HG02885 (cell line): ENCODE measurements around the gene ATXN7.

Experiments used
- ATAC-seq: cut with Tn5 transposase; IDR thresholded peaks from one replicate; pipeline ENCODE4 v1.9.1; 2021; ENCODE audit warnings: mild to moderate bottlenecking; ENCODE audit not compliant: unreplicated experiment, poor library complexity

ATXN7 gene

GRCh38 chr3:63932509-63933212 lies 69.0 kb downstream of the ATXN7 start:
- no peak for ATAC-seq

DNA sequence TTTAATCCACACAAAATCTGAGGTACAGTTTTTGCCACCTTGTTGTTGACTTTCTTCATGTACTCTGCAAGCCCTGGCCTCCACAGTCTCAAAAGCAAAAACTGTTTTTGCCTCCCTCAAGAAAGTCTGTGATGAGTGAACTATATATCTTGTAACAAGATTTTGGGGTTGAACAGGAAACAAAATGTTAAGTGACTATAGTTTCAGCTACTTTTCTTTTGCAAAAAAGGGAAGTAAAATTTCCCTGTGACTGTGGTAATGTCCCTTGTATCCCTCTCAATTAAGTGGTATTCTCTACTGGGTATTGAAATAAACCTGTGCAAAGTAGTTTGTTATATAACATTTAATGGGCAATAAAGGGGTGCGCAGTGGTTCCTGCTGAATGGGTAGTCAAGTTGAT lies 69.8 kb downstream of the ATXN7 start:
- peak; percentile 67 for ATAC-seq

- ATAC-seq: no peak
These were observed 70.6 kb downstream of the ATXN7 start for GRCh38 chr3:63934041-63934866.

- no peak for ATAC-seq
These were observed 73.3 kb downstream of the ATXN7 start for GRCh38 chr3:63936925-63937324.

DNA sequence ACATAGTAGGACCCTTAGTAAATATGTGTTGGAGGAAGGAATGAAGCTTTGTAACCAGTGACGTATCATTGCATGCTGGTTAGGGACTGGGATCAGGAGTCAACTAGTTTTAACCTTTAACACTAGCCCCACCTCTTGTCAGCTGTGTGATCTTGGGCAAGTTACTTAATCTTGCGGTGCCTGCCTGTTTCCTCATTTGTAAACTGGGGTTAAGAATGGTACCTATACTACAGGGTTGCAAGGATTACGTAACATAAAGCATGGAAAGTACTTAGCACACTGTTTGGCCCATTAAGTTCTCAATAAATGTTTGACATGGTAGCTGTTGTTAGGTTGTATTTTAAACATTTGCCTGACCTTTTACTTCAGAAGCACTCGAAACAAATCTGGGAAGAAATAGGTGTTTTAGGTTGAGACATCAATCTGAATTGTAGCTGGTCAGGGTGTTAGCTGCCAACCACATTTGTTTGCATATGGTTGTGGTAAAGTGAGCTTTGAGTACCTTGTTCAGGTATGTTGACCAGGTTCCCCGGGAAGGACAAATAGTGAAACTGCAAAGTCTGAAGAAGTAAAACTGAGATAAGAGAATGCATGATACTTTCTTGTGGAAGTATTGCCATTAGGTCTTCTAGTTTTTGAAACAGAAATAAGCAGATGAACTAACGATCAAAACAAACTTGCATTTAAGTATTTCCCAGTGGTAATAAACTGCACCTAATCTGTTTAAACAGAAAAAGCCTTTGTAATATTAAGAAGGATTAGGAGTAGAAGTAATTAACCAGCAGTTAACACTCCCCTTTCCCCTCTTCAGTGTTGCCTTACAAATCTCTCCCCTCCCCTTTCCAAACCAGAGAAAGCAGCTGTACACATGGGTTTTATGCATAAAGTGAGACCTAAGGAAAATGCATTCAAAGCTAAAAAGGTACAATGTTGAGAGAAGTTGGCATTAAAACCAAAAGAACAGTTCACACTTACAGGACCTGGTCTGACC lies 74.3 kb downstream of the ATXN7 start:
- peak; percentile 69 for ATAC-seq

DNA sequence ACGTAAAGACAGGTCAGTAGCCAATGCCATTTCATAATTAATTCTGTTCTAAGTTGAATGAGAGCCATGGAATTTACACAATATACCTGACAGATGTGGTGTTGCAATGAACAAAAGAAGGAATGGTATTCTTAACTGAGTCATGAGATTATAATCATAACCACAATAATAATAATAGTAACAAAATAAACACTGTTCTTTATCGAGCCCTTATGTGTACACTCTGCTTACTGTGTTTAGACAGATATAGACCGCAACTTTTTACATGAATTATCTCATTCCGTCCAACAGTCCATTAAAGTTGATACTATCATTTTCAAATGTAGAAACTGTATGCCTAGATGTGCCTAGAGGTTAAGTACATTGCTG lies 76.7 kb downstream of the ATXN7 start:
- no peak for ATAC-seq

GRCh38 chr3:63942528-63942927 lies 78.9 kb downstream of the ATXN7 start:
- no peak for ATAC-seq

DNA sequence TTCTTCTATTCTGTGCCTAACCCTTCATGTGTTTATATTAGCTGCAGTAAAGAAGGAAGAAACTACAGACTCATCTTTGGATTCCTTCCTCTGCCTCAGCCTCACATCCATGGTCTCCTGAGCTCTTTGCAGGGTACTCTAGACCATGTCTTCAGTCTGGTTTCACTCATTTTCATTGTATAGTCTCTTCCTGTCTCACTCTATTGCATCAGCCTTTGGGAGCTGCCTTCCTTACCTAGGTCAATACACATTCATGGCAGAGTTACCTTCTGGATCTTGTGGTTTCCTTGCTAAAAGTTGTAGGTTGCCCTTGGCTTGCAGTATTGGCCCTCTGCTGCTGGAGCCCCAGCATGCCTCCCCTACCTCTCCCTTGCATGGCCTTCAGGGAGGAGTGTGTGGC lies 80.0 kb downstream of the ATXN7 start:
- no peak for ATAC-seq

DNA sequence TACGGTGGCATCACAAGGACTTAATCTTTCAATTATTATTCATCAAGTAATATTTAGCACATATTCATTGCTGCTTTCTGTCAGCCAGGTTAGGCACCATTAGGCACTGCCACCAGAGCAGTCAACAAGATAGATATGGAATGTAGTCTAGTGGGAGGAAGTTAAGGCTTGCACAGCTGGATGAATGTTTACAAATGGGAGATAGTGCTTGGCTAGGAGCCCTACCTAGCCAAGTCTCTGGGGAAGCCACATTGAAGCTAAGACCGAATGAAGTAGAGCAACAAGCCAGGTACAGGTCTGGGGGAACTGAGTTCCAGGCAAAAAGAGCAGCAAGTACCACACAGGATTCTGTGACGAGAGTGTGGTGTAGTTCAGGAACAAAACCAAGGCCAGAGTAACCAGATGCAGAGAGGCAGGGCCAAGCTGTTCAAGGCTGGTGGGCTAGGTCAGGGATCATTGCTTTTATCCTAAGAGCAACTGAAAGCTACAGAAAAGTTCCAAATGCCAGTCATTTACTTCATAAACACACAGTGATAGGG lies 82.0 kb downstream of the ATXN7 start:
- no peak for ATAC-seq

- no peak for ATAC-seq
These were observed 83.1 kb downstream of the ATXN7 start for GRCh38 chr3:63946753-63947152.

- no peak for ATAC-seq
These were observed 83.9 kb downstream of the ATXN7 start for GRCh38 chr3:63947594-63947993.

DNA sequence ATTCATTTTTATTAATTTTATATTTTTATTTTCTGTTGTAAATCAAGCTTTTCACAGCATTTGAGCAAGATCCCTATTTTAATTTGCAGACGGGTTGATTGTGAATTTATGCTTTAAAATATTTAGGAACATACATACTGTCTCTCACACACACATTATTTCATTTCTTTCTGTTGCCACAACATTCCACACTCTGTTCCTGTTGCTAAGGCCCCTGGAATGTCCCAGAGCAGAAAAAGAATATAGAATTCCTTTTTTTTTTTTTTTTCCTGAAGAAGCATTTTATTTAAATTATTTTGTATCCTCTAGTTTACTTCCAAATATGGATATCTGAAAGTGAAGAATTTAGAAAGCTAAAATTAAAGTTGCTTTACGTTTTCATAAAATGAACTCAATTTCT lies 85.3 kb downstream of the ATXN7 start:
- ATAC-seq: no peak

DNA sequence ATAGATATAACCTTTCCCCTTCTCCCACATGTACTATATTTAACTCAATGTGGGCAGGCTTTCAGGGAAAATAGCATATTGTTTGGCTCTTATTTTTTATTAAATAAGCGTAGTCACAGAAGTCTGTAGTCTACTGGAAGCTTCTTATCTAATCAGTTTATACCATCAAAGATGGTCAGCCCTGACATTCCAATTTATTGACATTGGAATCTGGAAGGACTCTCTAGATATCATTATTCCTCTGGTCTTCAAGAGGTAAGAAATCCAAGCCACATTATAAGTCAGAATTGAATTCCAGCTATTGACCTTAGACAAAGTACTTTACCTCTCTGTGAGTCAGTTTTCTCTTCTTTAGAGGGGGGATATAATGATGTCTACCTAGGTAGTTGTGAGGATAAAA lies 87.0 kb downstream of the ATXN7 start:
- ATAC-seq: no peak

DNA sequence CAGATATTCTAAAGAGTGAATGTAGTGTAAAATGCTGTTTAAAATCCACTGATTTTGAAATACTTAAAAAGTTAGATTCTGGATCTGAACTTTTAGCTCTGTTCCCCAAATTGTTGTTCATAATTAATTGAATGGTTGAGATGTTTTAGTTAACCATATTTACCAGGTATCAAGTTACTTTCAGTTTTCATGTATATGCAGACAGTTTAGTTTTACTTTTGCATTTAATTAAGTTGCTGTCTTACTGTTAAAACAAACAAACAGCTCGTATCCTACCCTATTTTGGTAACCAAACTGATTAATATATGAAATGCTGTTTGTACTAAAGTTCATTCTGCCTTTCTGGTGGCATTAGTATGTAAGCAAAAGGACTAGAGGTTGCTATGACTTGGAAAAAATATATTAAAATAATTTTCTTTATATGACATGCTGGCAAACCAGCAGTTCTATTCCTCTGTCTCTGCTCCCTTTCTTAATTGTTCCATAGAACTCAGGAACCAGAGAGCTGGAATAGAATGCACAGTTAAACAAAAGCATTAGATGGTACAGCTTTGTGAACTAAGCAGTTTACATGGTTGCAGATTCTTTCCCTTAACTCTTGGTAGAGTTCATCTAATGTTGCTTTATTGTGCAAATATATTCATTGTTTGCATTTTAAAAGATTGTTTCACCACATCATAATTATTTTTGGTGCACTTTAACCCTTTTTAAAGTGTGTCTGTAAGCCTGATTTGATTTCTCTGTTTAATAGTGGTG lies 88.0 kb downstream of the ATXN7 start:
- peak; percentile 53 for ATAC-seq

DNA sequence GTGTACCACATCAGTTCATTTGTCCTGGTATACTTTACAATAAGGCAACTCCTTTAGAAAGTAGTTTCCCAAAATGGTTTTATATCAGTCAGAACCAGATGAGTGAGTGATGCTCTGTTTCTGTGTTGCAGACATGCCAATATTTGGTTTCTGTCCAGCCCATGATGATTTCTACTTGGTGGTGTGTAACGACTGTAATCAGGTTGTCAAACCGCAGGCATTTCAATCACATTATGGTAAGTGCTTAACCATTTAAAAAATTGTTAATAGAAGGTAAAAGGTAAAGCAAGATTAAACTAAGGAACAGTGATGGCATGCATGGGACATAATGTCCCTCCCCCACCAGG lies 88.6 kb downstream of the ATXN7 start:
- no peak for ATAC-seq

GRCh38 chr3:63954182-63954581 lies 90.5 kb downstream of the ATXN7 start:
- no peak for ATAC-seq

- ATAC-seq: no peak
These were observed 91.5 kb downstream of the ATXN7 start for GRCh38 chr3:63955036-63955650.

DNA sequence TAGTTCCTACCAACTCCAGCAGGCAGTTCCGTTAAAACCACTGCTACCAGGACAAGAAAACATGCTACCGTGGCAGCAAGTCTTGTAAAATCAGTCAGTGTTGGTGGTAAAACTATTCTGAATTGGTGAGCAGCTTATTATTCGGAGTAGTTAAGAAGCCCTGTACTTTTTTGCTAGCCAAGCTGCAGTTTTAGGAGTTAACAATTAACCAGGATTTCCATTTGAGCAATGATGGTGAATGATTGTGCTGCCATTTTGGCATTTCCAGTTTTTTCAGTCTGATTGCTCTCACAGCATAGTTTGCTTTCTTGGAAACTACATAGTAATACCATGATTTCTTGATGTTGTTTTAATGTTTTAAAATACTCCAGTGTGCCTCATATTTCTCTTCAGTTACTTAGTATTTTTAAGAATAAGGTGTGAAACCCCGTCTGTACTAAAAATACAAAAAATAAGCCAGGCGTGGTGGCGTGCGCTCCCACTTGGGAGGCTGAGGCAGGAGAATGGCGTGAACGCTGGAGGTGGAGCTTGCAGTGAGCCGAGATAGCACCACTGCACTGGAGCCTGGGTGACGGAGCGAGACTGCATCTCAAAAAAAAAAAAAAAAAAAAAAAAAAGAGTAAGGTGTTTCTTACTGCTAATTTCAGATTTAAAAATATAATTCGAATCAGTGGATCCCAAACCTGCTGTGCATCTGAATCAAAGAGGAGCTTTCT lies 92.3 kb downstream of the ATXN7 start:
- ATAC-seq: no peak

DNA sequence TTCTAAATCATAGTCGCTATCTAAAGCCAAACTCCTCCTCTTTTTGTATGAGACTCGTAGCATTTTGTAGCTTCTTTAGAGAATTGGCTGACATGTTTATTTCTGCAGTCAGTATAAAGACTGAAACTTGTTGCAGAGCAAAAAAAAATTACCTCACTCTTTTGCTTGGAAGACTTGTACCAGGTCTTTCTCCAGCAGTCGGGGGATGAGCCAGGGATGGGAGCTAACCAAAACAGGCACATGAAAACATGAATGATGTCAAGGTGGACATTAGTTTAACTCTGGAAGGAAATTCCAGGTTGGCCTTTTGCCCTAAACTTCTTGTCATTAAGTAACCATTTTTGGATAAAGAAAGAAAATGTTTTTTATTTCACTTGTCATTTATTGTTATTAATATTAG lies 95.5 kb downstream of the ATXN7 start:
- no peak for ATAC-seq
